IMR-90 (cell line): ENCODE data around the gene NRL. TPM values are rescaled to one million over a fixed set of nuclear protein-coding genes. Genes with fewer than 3 reads are reported as not detected.

Experiments used
- BHLHE40 ChIP-seq: fragments of 150-350 bp; IDR thresholded peaks from 2 replicates; pipeline ENCODE4 v1.6.1; 2016; ENCODE audit warnings: mild to moderate bottlenecking, low read depth, low read length
- CEBPB ChIP-seq: IDR thresholded peaks from 2 replicates; pipeline ENCODE4 v1.6.1; 2012; ENCODE audit warnings: low read depth, low read length, improper control_type of control experiment
- CHD1 ChIP-seq: IDR thresholded peaks from 2 replicates; pipeline ENCODE4 v1.6.1; 2012; ENCODE audit warnings: low read depth, low read length, improper control_type of control experiment
- FOS ChIP-seq: fragments of 150-350 bp; IDR thresholded peaks from 2 replicates; pipeline ENCODE4 v1.6.1; 2016; ENCODE audit warnings: low read depth, low read length
- MAZ ChIP-seq: IDR thresholded peaks from 2 replicates; pipeline ENCODE4 v1.6.1; 2012; ENCODE audit warnings: low read depth, mild to moderate bottlenecking, low read length, improper control_type of control experiment, moderate library complexity, borderline replicate concordance
- RFX5 ChIP-seq: IDR thresholded peaks from 2 replicates; pipeline ENCODE4 v1.8.0; 2012; ENCODE audit warnings: low read depth, mild to moderate bottlenecking, low read length, moderate library complexity
- polyA plus RNA-seq, 3 experiments: library from polyadenylated mRNA; depleted of rRNA; stranded (reverse); fragments of >200 nt; gene quantifications; 2 replicates each; pipeline ENCODE4 v1.2.3, GENCODE V29; 2012; ENCODE audit warnings: low replicate concordance in 1 of 3
- total RNA-seq: library from RNA; depleted of rRNA; stranded (reverse); fragments of >200 nt; gene quantifications from 2 replicates; pipeline ENCODE4 v1.2.3, GENCODE V29; 2012

NRL gene
- total and polyA plus RNA-seq, 2 of the 4 experiments (the other 2 are of a cell fraction), result 0.18 to 0.70 TPM

- TF ChIP-seq RFX5 (peak; percentile 4; the same call in 1 of the 2 replicates), CHD1 (no peak), MAZ (peak; percentile 82; the same call in 1 of the 2 replicates), BHLHE40 (peak; percentile 73), FOS (peak; percentile 84; the same call in 1 of the 2 replicates), CEBPB (peak; percentile 81)
Measured at GRCh38 chr14:24114532-24115421, at the start of gene NRL, which contains the start of gene DCAF11 (continued).
